ENCODE results near the gene SIX4. TPM values are rescaled to one million over a fixed set of nuclear protein-coding genes. Genes with fewer than 3 reads are reported as not detected.

The SIX4 gene
- total RNA-seq (2011; cell fraction: chromatin; rRNA removed; ENCODE audit: low replicate concordance) = 8.8 and 16.6 TPM in 2 replicates
- total RNA-seq (2011; cell fraction: nucleolus; rRNA removed) = 5.3 and 5.5 TPM in 2 replicates
- total RNA-seq (2011; cell fraction: nucleoplasm; rRNA removed) = 9.2 and 9.4 TPM in 2 replicates
- total RNA-seq (2014; rRNA removed) (7.4 and 8.7 TPM in 2 replicates), total RNA-seq (2014; rRNA removed; fragmentation: Illumina TruSeq; extraction: Trizol) (6.6 and 7.6 TPM in 2 replicates), total RNA-seq (2015; rRNA removed; fragmentation: Illumina TruSeq; extraction: Trizol) (6.2 and 6.4 TPM in 2 replicates), total RNA-seq (2021) (8.1 and 8.6 TPM in 2 replicates), polyA plus RNA-seq (2011; rRNA removed) (5.6 and 6.3 TPM in 2 replicates), polyA plus RNA-seq (2014; fragmentation: Illumina TruSeq; extraction: Trizol) (3.9 and 4.1 TPM in 2 replicates), polyA plus RNA-seq (2014; fragmentation: Nextera tagmentation; extraction: Ambion mirVana) (1 to 10 TPM in 1 of 2 experiments, under 1 TPM in 1; 0.77 to 1.1 TPM), polyA plus RNA-seq (2014; rRNA removed) (3.4 and 5.4 TPM in 2 replicates), polyA minus RNA-seq (2011; rRNA and poly(A)+ RNA removed) (10.0 and 12.7 TPM in 2 replicates), Bru-seq, nascent RNA (percentile 78 among the genes with signal in this experiment), BruChase-seq, experiment 1, labeled RNA remaining after a 2-hour chase (percentile 78 among the genes with signal in this experiment), BruChase-seq, experiment 2, labeled RNA remaining after a 6-hour chase (percentile 81 among the genes with signal in this experiment)
- 4.4 and 5.6 TPM in 2 replicates for polyA plus RNA-seq (2011; cell fraction: cytosol; rRNA removed)
- 5.2 and 6.2 TPM in 2 replicates for polyA plus RNA-seq (2011; cell fraction: nucleus; rRNA removed)
- polyA plus RNA-seq (2012) = 2.1 and 2.4 TPM in 2 replicates
- polyA minus RNA-seq (2011; cell fraction: cytosol; rRNA and poly(A)+ RNA removed) = 5.3 and 7.9 TPM in 2 replicates
- polyA minus RNA-seq (2011; cell fraction: nucleus; rRNA and poly(A)+ RNA removed) = 1.6 and 4.4 TPM in 2 replicates
- long read RNA-seq, experiment 1, full-length matches to known transcripts = 4 of 14 reads
- long read RNA-seq, experiment 1, partial matches to known transcripts = 1 of 14 reads
- long read RNA-seq, experiment 1, other reads (novel, unspliced or antisense) = 9 of 14 reads
- long read RNA-seq, experiment 2, partial matches to known transcripts = 0 of 2 reads
- long read RNA-seq, experiment 2, other reads (novel, unspliced or antisense) = 2 of 2 reads
- long read RNA-seq, experiment 3, partial matches to known transcripts = 0 of 1 reads
- long read RNA-seq, experiment 3, other reads (novel, unspliced or antisense) = 0 of 1 reads

DNA sequence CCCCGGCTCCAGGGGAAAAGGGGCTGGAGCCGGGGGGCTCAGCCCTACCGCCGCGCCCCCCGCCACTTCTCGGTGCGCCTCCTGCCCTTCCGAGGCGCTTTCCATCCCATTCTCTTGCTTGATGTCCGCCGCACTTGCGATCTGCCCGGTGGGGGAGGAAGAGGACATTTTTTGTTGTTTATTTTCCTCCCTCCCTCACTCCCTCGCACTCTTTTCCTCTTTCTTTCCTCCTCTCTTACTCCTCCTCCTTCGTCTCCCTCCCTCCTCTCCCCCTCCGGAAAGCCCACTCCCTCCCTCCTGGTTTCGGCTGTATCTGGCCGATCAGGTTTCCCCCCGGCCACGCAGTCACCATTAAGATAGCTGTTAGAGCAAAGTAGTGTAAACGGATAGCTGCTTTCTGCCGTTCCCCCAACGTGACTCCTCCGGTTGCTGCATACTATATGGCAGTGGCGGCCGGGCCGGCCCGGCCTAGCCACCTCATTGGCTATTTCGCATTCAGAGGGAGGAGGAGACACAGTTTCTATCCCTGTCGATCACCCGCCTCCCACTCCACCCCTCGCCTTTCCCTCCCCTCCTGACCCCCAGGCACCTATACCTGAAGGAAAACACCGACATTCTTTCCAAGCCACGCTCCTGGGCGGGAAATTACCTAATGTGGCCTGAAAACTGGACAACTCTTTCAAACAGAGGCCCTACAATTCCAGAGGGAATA is at the start of gene SIX4:
SIX4 (minus strand) TSS at position 445 of the 712 bp plus-strand sequence; CDS start at position 168, 277 bp downstream.
- POLR2A ChIA-PET = interaction anchor here (0.6 to 1.9 kb wide), 8 partner anchors 8 to 1542 kb away, joined by 3 to 9 read pairs (median 3); no protein-coding TSS in a partner anchor
- in situ Hi-C loops (cut with MboI) = no loop called here
- 0 out of 2 replicates have a peak, but pooled peaks cover 4% of the 10 kb centered on the region for H4K20me1 ChIP-seq (replicated peaks; ENCODE audit: control insufficient read depth, insufficient read depth, low read length)
- peak within 1 kb of the TSS; percentile 88 for H3K4me2 ChIP-seq (ENCODE audit: insufficient read depth, low read length)
- FAIRE-seq = peak; percentile 97
- BruUV-seq (replicated peaks) = TSS peak; percentile 67
- peak within 1 kb of the TSS; percentile 89 for H2AFZ ChIP-seq (ENCODE audit: low read depth, low read length)
- peak; percentile 94 for ATAC-seq
- H3K4me1 ChIP-seq (replicated peaks in 1 of 2; ENCODE audit: control insufficient read depth in 2 of 2, insufficient read depth in 2 of 2, low read length in 2 of 2) = peaks cover 3 to 27% of the 10 kb centered on the region in 2 experiments; a peak in 4 of 5 replicates
- intact Hi-C loops (cut with micrococcal nuclease) = loop anchor here (5.0 kb wide), 2 partner anchors 263 to 303 kb away; no protein-coding TSS in a partner anchor
- H3K27me3 ChIP-seq (ENCODE audit: control insufficient read depth in 2 of 2, insufficient read depth in 2 of 2, low read length in 2 of 2) = no peaks in the 10 kb centered on the region
- peak; percentile 82 to 87 (median 84) for DNase-seq (ENCODE audit: extremely low read depth in 1 of 4, low spot score in 3 of 4)
- peak within 1 kb of the TSS; percentile 81 for H3K27ac ChIP-seq (ENCODE audit: extremely low read depth, low read depth, low read length)
- no peaks in the 10 kb centered on the region for H3K9me3 ChIP-seq (replicated peaks; ENCODE audit: control insufficient read depth, insufficient read depth, low read depth, low read length)
- WGBS (ENCODE audit: insufficient coverage, low coverage, missing lambda C conversion rate) = under 1% methylated on average over 18 of the region's 36 CpGs
- H3K9ac ChIP-seq (ENCODE audit: insufficient read depth in 1 of 2, low read depth in 2 of 2, low read length in 2 of 2) = peak within 1 kb of the TSS; percentile 78 to 98
- H3K9me1 ChIP-seq (ENCODE audit: control insufficient read depth, insufficient read depth, low read length) = no peaks in the 10 kb centered on the region
- CTCF ChIA-PET (ENCODE audit: low intra/inter-chr PET ratio) = no interaction called here
- peaks cover 20% of the 10 kb centered on the region for H3K36me3 ChIP-seq (ENCODE audit: control insufficient read depth, insufficient read depth, low read length)
- H3K79me2 ChIP-seq (ENCODE audit: control insufficient read depth, insufficient read depth, low read length) = peaks cover 43% of the 10 kb centered on the region
- H3K4me3 ChIP-seq = peak within 1 kb of the TSS; percentile 67
- TF ChIP-seq TOE1 (IDR thresholded peaks at IDR 0.05; ENCODE audit: borderline replicate concordance) (0 out of 2 replicates have a peak, but pooled peaks have one; percentile 29), TOE1 (CRISPR knock-in tag; IDR thresholded peaks at IDR 0.05; ENCODE audit: borderline replicate concordance, low read depth) (no peak), FOXA1 (IDR thresholded peaks at IDR 0.05; ENCODE audit: borderline replicate concordance) (no peak), ESRRB (CRISPR knock-in tag; IDR thresholded peaks at IDR 0.05; ENCODE audit: borderline replicate concordance) (no peak), ZNF668 (CRISPR knock-in tag; IDR thresholded peaks at IDR 0.05) (no peak), YBX1 (IDR thresholded peaks at IDR 0.05) (no peak), ARID2 (IDR thresholded peaks at IDR 0.05) (0 out of 2 replicates have a peak, but pooled peaks have one; percentile 8), TCF7L2 (IDR thresholded peaks at IDR 0.05; ENCODE audit: low read depth, low read length) (no peak), CC2D1A (IDR thresholded peaks at IDR 0.05) (0 out of 2 replicates have a peak, but pooled peaks have one; percentile 49), BHLHE40 (IDR thresholded peaks at IDR 0.05; ENCODE audit: low read length) (0 out of 2 replicates have a peak, but pooled peaks have one; percentile 40), NUFIP1 (IDR thresholded peaks at IDR 0.05; ENCODE audit: partially characterized antibody) (no peak)

All from K562 (cell line).